Measurements from ENCODE around the gene GRID2IP.

GRID2IP gene

DNA sequence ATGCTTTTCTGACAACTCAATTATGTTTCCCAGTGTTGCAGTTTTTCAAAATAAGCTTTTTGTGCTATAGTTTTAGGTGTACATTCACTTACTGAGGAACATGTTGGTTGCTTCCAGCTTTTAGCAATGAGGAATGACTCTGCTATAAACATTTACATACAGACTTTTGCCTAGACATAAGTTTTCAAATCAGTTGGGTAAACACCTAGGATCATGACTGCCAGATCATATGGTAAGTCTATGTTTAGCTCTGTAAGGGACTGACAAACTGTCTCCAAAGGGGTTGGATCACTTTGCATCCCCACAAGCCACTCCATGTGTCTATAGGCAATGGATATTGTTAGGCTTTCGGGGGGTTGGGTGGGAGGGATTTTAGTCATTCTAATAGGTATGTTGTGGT is 10.8 kb upstream of the GRID2IP start:
- no peaks in the 10 kb centered on the region for H3K9me2 ChIP-seq (replicated peaks; ENCODE audit: insufficient read depth, low read length)
- H4K20me1 ChIP-seq (ENCODE audit: low read depth, low read length): no peaks in the 10 kb centered on the region
- H3F3A ChIP-seq (ENCODE audit: insufficient read depth): no peaks in the 10 kb centered on the region
- H3K4me2 ChIP-seq (ENCODE audit: low read depth, low read length, poor library complexity, severe bottlenecking): no peak overlapping the region
- no peak overlapping the region for H3K4me3 ChIP-seq (ENCODE audit: insufficient read depth, low read length, poor library complexity, severe bottlenecking)
- no peaks in the 10 kb centered on the region for H3K36me3 ChIP-seq (ENCODE audit: low read length)
- no peaks in the 10 kb centered on the region for H3K9me3 ChIP-seq (ENCODE audit: insufficient read depth, low read length)
- H3K79me2 ChIP-seq (ENCODE audit: insufficient read depth, low read length): no peaks in the 10 kb centered on the region
- H3K27ac ChIP-seq (ENCODE audit: low read depth, low read length): no peak overlapping the region
- no peaks in the 10 kb centered on the region for H3K27me3 ChIP-seq (ENCODE audit: low read length)
- TF ChIP-seq CTCF (IDR thresholded peaks at IDR 0.05; ENCODE audit: insufficient read depth, low read length, poor library complexity, severe bottlenecking): no peak
- TF ChIP-seq EZH2phosphoT487 (conservative IDR thresholded peaks at IDR 0.05; ENCODE audit: low read length): no peak
- no peak overlapping the region for H2AFZ ChIP-seq (ENCODE audit: low read depth, low read length, severe bottlenecking)
- no peak overlapping the region for H3K9ac ChIP-seq (ENCODE audit: low read length)

DNA sequence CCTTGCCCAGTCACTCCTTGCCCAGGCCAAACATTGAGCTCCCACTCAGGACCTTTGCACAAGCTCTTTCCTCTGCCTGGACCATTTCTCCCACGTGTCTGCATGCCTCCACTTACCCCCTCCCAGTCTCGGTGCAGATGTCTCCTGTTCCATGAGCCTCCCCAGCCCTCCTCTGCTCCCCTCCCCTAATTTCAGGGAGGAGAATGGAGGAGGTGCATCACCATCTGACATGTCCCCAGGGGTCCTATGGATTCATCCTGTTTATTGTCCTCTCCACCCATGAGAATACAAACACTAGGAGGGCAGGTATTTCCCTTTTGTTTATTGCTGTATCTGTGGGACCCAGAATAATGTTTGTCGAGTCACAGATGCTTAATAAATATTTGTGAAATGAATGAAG is 8.6 kb upstream of the GRID2IP start:
- Histone ChIP-seq H3F3A (ENCODE audit: insufficient read depth) (no peaks in the 10 kb centered on the region), H4K20me1 (ENCODE audit: low read depth, low read length) (no peaks in the 10 kb centered on the region), H3K36me3 (ENCODE audit: low read length) (no peaks in the 10 kb centered on the region), H3K9me2 (replicated peaks; ENCODE audit: insufficient read depth, low read length) (no peaks in the 10 kb centered on the region), H3K9ac (ENCODE audit: low read length) (no peak overlapping the region), H3K27ac (ENCODE audit: low read depth, low read length) (no peak overlapping the region), H3K79me2 (ENCODE audit: insufficient read depth, low read length) (no peaks in the 10 kb centered on the region), H3K9me3 (ENCODE audit: insufficient read depth, low read length) (no peaks in the 10 kb centered on the region), H3K4me2 (ENCODE audit: low read depth, low read length, poor library complexity, severe bottlenecking) (no peak overlapping the region), H3K27me3 (ENCODE audit: low read length) (no peaks in the 10 kb centered on the region), H2AFZ (ENCODE audit: low read depth, low read length, severe bottlenecking) (no peak overlapping the region), H3K4me3 (ENCODE audit: insufficient read depth, low read length, poor library complexity, severe bottlenecking) (no peak overlapping the region)
- TF ChIP-seq EZH2phosphoT487 (conservative IDR thresholded peaks at IDR 0.05; ENCODE audit: low read length) (no peak), CTCF (IDR thresholded peaks at IDR 0.05; ENCODE audit: insufficient read depth, low read length, poor library complexity, severe bottlenecking) (no peak)

- Histone ChIP-seq H3F3A (ENCODE audit: insufficient read depth) (no peaks in the 10 kb centered on the region), H3K79me2 (ENCODE audit: insufficient read depth, low read length) (no peaks in the 10 kb centered on the region), H3K4me2 (ENCODE audit: low read depth, low read length, poor library complexity, severe bottlenecking) (no peak overlapping the region)
These were observed 7.6 kb upstream of the GRID2IP start for GRCh38 chr7:6558837-6559236.

More at GRCh38 chr7:6558837-6559236, 7.6 kb upstream of the GRID2IP start:
- Histone ChIP-seq H3K9me3 (ENCODE audit: insufficient read depth, low read length) (no peaks in the 10 kb centered on the region), H4K20me1 (ENCODE audit: low read depth, low read length) (no peaks in the 10 kb centered on the region), H3K27me3 (ENCODE audit: low read length) (no peaks in the 10 kb centered on the region), H3K4me3 (ENCODE audit: insufficient read depth, low read length, poor library complexity, severe bottlenecking) (no peak overlapping the region), H3K36me3 (ENCODE audit: low read length) (no peaks in the 10 kb centered on the region), H3K9ac (ENCODE audit: low read length) (no peak overlapping the region), H2AFZ (ENCODE audit: low read depth, low read length, severe bottlenecking) (no peak overlapping the region), H3K27ac (ENCODE audit: low read depth, low read length) (no peak overlapping the region), H3K9me2 (replicated peaks; ENCODE audit: insufficient read depth, low read length) (no peaks in the 10 kb centered on the region)
- TF ChIP-seq EZH2phosphoT487 (conservative IDR thresholded peaks at IDR 0.05; ENCODE audit: low read length): no peak
- TF ChIP-seq CTCF (IDR thresholded peaks at IDR 0.05; ENCODE audit: insufficient read depth, low read length, poor library complexity, severe bottlenecking): no peak

Measured in SU-DHL-6 (cell line).